Ovary (tissue), 9 donors: Measurements from ENCODE around the gene KRTAP3-1. TPM values are rescaled to one million over a fixed set of nuclear protein-coding genes. Genes with fewer than 3 reads are reported as not detected.

Experiments
- DNase-seq, 5 donors: peaks; one replicate each; pipeline ENCODE4 v3.0.0-alpha.2; 2019 to 2020
- H3K27ac ChIP-seq, 2 donors: fragments of 200-600 bp; one replicate each; pipeline versions ENCODE4 v1.5.1 to v1.8.0; 2019 to 2022
- H3K27me3 ChIP-seq: fragments of 200-600 bp; one replicate; pipeline ENCODE4 v1.8.0; 2022
- H3K36me3 ChIP-seq: fragments of 200-600 bp; sonication (generic); one replicate; pipeline ENCODE4 v1.5.1; 2019
- H3K4me1 ChIP-seq: one replicate; pipeline ENCODE4 v1.8.1; 2013; ENCODE audit warnings: mild to moderate bottlenecking, moderate library complexity; ENCODE audit not compliant: insufficient read depth
- H3K4me3 ChIP-seq: fragments of 200-600 bp; sonication (generic); one replicate; pipeline ENCODE4 v1.5.1; 2017
- H3K9me3 ChIP-seq, 2 donors: fragments of 200-600 bp in 1 of 2; sonication (generic) in 1 of 2; one replicate each; pipeline versions ENCODE4 v1.5.1 to v1.8.1; 2013 to 2019; ENCODE audit warnings: mild to moderate bottlenecking in 1 of 2, moderate library complexity in 1 of 2
- CTCF ChIP-seq, 3 donors: fragments of 450-650 bp in 2 of 3; fragments of 200-600 bp in 1 of 3; IDR thresholded peaks; one replicate each; pipeline versions ENCODE4 v1.5.1 to v1.8.0; 2016 to 2022; ENCODE audit warnings: antibody characterized with exemption in 3 of 3, mild to moderate bottlenecking in 1 of 3
- EP300 ChIP-seq: sonication (generic); formaldehyde crosslinking; IDR thresholded peaks from one replicate; pipeline ENCODE4 v1.6.1; 2017; ENCODE audit warnings: antibody characterized with exemption
- POLR2A ChIP-seq: fragments of 450-650 bp; IDR thresholded peaks from one replicate; pipeline ENCODE4 v1.6.1; 2017; ENCODE audit warnings: antibody characterized with exemption, mild to moderate bottlenecking, moderate library complexity
- WGBS, 3 donors: extraction: QIAGEN DNeasy Blood & Tissue Kit in 1 of 3; methylation state at CpG; one replicate each; pipeline versions ENCODE4 v1.1.5 to v1.1.7; 2013 to 2017; 5-methylcytosine and 5-hydroxymethylcytosine counted together
- intact Hi-C, 4 donors: fragments of 100-400 bp; cut with DNase I; formaldehyde crosslinking; loops; one replicate each; pipeline versions ENCODE4 v1.11.0 to v1.15.1; 2022 to 2023
- polyA plus RNA-seq, 2 donors: library from polyadenylated mRNA; stranded (reverse); fragments of 200-250 nt in 1 of 2; fragments of 350-450 nt in 1 of 2; fragmentation: Illumina TruSeq in 1 of 2; extraction: RNeasy Lipid Tissue Mini Kit (QIAGEN cat#74804) in 1 of 2; gene quantifications; one replicate each; pipeline ENCODE4 v1.2.3, GENCODE V29; 2013 to 2014
- total RNA-seq, 7 donors: library from RNA; depleted of rRNA in 2 of 7; stranded (reverse); fragments of >200 nt in 2 of 7; fragmentation: NEBNext Ultra II Directional in 3 of 7; extraction: Animal tissue kit (Norgen Biotek cat#: 25700) in 3 of 7; gene quantifications; one replicate each; pipeline versions ENCODE4 v1.1.0 to v1.2.4, GENCODE V29; 2016 to 2023
- donor health status: DM: no; HTN: no; CAD: no; lungs with moderate emphysema.
- donor health status: DM: no; HTN: no; CAD: no.
- donor health status: Bipolar disorder and iron deficiency.
- donor health status: DM: yes; HTN: yes; CAD: no.
- donor health status: DM: no; HTN: no; CAD: no.
- donor health status: DM: yes; HTN: yes; CAD: no.

KRTAP3-1 gene
- total and polyA plus RNA-seq, 9 donors = not detected

- intact Hi-C loops = no loop called here
- Histone ChIP-seq H3K4me3 (no peak overlapping the region), H3K27me3 (no peaks in the 10 kb centered on the region), H3K4me1 (no peaks in the 10 kb centered on the region), H3K36me3 (no peaks in the 10 kb centered on the region), H3K27ac (no peak overlapping the region), H3K9me3 (no peaks in the 10 kb centered on the region)
- TF ChIP-seq CTCF (IDR thresholded peaks at IDR 0.05) (no peak), EP300 (no peak), POLR2A (no peak)
- no peak for DNase-seq
Observed at GRCh38 chr17:41010441-41010840, 1.5 kb upstream of the KRTAP3-1 start.

GRCh38 chr17:41009936-41010335 is 1.0 kb upstream of the KRTAP3-1 start:
- TF ChIP-seq POLR2A (no peak), EP300 (no peak), CTCF (IDR thresholded peaks at IDR 0.05) (no peak)
- H3K36me3 ChIP-seq = no peaks in the 10 kb centered on the region
- H3K27ac ChIP-seq = no peak overlapping the region
- no peak overlapping the region for H3K4me3 ChIP-seq
- H3K4me1 ChIP-seq = no peaks in the 10 kb centered on the region
- DNase-seq = no peak
- WGBS, 3 donors = 92 to 97% (median 92%) methylated on average over 1 of the region's 1 CpG
- no peaks in the 10 kb centered on the region for H3K27me3 ChIP-seq
- intact Hi-C loops = loop anchor here in 1 of 4 donors (10.0 kb wide), 1 partner anchor 1975 kb away; no protein-coding TSS in a partner anchor
- H3K9me3 ChIP-seq = no peaks in the 10 kb centered on the region

- H3K4me1 ChIP-seq = no peaks in the 10 kb centered on the region
- intact Hi-C loops = loop anchor here in 1 of 4 donors (10.0 kb wide), 1 partner anchor 1975 kb away; no protein-coding TSS in a partner anchor
- 56 to 64% (median 61%) methylated on average over 4 of the region's 4 CpGs for WGBS, 3 donors
- no peaks in the 10 kb centered on the region for H3K27me3 ChIP-seq
- TF ChIP-seq EP300 = no peak
- TF ChIP-seq CTCF (IDR thresholded peaks at IDR 0.05) = no peak
- no peak for TF ChIP-seq POLR2A
- H3K27ac ChIP-seq = no peak overlapping the region
- no peak for DNase-seq
- H3K36me3 ChIP-seq = no peaks in the 10 kb centered on the region
- no peak overlapping the region for H3K4me3 ChIP-seq
- no peaks in the 10 kb centered on the region for H3K9me3 ChIP-seq
Observed at GRCh38 chr17:41009301-41009760, 403 bp upstream of the KRTAP3-1 start.

GRCh38 chr17:41004397-41004796 is 4.5 kb downstream of the KRTAP3-1 start:
- TF ChIP-seq CTCF (IDR thresholded peaks at IDR 0.05) (no peak), POLR2A (no peak), EP300 (no peak)
- Histone ChIP-seq H3K27ac (no peak overlapping the region), H3K4me3 (no peak overlapping the region), H3K27me3 (no peaks in the 10 kb centered on the region), H3K36me3 (no peaks in the 10 kb centered on the region), H3K9me3 (no peaks in the 10 kb centered on the region), H3K4me1 (no peaks in the 10 kb centered on the region)
- intact Hi-C loops = loop anchor here in 1 of 4 donors (10.0 kb wide), 1 partner anchor 1970 kb away; no protein-coding TSS in a partner anchor
- no peak for DNase-seq
- WGBS, 3 donors = 88 to 95% (median 95%) methylated on average over 3 of the region's 3 CpGs
